Measurements from ENCODE around the gene BICRA.

- TF ChIP-seq EZH2 (IDR thresholded peaks at IDR 0.05), result no peak
- TF ChIP-seq CTCF (IDR thresholded peaks at IDR 0.05), result no peak
- no peak for TF ChIP-seq EZH2phosphoT487 (IDR thresholded peaks at IDR 0.05)
Observed at GRCh38 chr19:47623151-47623920, 14.4 kb downstream of the BICRA start.

Data from neural progenitor cell (in vitro differentiated cells).